8988T (cell line): ENCODE measurements around the gene SMARCD1.
"Not testable (repeated sequence)": the region's sequence is repeated elsewhere in the genome, so short reads cannot be mapped to it uniquely, and the experiment has no call there.

Experiments used
- DNase-seq: peaks from one replicate; pipeline ENCODE4 v3.0.0; 2011

The SMARCD1 gene

DNA sequence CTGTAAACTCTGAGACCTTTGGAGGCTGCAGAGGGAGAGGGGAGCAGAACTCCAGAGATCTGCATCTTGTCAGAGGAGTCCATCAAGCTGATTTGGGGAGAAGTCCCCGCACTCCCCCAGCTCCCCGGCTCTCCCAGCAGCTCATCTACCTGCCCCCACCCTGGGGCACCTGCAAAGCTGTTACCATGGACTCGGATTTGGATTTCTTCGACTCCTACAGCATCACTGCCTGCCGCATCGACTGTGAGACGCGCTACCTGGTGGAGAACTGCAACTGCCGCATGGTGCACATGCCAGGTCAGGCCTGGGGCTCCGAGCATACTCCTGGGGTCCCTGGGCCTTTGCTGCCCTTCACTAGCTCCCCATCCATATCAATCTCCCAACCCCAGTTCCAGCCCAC lies 6.9 kb upstream of the SMARCD1 start:
- DNase-seq, result no peak

DNA sequence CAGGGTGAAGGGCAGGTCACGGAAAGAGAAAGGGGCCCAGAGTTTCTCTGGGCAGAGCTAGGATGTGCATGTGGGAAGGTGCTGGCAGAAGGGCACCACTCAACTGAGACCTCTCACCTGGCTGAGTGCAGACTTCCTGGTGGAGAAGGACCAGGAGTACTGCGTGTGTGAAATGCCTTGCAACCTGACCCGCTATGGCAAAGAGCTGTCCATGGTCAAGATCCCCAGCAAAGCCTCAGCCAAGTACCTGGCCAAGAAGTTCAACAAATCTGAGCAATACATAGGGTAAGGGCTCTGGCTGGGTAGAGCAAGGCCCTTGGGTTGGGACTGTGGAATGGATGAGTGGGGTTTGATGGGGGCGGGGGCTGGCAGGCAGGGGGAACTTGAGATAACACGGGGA lies 5.4 kb upstream of the SMARCD1 start:
- DNase-seq, result no peak

DNA sequence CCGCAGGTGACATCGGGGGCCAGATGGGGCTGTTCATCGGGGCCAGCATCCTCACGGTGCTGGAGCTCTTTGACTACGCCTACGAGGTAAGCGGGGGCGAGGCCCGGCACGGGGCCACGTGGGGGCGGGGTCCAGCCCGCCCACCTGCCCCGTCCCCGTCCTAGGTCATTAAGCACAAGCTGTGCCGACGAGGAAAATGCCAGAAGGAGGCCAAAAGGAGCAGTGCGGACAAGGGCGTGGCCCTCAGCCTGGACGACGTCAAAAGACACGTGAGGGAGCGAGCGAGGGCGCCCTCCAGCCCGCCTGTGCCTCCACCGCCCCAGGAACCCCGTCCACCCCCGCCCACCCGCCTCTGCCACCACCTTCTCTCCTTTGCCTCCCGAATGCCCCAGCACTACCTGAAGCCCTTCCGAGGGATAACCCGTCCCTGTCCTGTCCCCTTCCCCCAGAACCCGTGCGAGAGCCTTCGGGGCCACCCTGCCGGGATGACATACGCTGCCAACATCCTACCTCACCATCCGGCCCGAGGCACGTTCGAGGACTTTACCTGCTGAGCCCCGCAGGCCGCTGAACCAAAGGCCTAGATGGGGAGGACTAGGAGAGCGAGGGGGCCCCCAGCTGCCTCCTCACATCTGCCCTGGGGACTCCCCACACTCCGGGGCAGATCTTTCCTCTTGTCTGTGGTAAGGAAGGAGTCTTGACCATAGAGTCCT lies 3.9 kb upstream of the SMARCD1 start:
- no peak for DNase-seq

DNA sequence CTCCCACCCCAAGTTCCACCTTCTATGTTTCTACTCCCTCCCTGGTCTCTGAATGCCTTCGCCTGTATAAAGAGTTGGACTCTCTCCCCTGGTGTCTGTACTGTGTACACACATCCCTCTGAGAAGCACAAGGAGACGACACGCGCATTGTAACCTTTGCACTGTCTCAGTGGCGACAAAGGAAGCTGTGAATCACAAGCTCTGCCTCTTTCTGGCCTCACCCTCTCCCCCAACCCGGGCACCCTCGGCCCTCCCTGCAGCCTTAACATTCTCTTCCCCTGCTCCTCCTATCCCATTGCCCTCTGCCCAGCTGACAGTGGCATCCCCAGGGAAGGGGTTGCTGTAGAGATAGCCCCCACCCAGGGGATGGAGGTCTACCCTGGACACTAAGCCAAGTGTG lies 2.5 kb upstream of the SMARCD1 start:
- DNase-seq, result no peak

DNA sequence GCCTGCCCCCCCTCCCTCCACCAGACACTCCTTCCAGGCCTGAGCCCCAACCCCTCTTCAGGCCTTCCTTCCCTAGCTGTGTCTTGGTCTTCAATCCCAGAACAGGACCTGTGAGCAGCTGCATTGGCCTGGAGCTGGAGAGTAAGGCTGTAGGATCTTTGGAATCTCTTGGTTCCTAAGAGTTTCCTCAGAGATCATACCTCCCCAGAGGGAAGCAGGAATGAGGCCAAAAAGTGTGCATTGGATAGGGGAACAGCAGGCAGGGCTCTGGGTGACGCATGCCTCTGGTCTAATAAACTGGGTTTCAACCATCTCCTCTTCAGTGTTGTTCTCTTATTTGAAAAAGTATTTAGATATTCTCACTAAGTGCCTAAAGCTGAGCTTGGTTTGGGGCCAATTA lies 1.8 kb upstream of the SMARCD1 start:
- no peak for DNase-seq

DNA sequence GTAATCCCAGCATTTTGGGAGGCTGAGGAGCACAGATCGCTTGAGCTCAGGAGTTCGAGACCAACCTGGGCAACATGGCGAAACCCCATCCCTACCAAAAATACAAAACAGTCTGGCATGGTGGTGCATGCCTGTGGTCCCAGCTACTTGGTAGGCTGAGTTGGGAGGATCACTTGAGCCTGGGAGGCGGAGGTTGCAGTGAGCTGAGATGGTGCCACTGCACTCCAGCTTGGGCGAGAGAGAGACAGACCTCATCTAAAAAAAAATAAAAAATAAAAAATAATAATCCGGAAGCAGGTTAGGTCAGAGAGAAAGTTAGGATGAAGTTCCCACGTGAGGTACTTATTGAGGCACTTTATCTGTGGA lies 750 bp upstream of the SMARCD1 start:
- not testable (repeated sequence) for DNase-seq

DNA sequence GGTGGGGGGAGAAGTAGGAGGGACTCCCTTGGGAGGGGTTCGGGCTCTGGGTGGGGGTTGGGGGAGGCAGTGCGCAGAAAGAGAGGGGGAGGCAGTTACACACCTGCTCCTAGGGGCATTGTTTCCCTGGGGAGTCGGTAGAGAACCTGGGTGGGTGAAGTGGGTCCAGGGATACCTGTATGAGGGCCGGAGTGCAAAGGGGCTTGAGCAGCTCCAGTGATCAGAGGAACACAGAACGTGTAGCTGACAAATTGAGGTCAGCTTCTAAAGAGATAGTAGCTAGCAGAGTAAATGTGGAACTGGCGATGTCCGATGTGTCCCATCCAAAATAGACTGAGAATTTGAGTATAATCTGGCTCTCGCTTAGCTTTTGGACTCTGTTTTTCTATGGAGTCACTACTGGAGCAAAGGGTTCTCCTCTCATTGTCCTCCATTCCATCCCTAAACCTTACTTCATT lies 502 bp downstream of the SMARCD1 start:
- DNase-seq, result no peak

DNA sequence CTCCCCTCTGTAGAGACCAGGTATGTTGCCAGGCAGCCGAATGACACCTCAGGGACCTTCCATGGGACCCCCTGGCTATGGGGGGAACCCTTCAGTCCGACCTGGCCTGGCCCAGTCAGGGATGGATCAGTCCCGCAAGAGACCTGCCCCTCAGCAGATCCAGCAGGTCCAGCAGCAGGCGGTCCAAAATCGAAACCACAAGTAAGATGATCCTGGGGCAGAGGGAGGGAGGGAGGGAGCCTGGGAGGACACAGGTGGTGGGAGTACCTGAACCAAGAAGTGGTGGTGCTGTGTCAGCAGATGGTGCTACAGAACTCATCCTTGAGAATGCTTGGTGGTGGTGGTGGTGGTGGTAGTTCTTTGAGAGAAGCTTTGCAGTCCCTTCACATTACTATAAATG lies 1.0 kb downstream of the SMARCD1 start:
- DNase-seq, result no peak

DNA sequence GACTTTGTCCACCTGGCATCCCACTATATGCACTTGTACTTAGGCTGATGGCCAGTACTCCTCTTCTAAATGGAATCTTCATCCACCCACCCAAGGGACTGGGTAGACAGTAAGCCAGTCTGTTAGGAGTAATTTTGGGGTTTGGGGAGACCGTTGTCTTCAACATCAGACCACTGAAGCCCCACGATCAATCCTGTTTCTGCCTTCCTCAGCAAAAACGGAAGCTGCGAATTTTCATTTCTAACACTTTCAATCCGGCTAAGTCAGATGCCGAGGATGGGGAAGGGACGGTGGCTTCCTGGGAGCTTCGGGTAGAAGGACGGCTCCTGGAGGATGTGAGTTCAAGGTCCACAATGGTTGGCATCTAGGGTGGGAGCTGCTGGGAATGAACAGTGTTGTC lies 2.0 kb downstream of the SMARCD1 start:
- no peak for DNase-seq

DNA sequence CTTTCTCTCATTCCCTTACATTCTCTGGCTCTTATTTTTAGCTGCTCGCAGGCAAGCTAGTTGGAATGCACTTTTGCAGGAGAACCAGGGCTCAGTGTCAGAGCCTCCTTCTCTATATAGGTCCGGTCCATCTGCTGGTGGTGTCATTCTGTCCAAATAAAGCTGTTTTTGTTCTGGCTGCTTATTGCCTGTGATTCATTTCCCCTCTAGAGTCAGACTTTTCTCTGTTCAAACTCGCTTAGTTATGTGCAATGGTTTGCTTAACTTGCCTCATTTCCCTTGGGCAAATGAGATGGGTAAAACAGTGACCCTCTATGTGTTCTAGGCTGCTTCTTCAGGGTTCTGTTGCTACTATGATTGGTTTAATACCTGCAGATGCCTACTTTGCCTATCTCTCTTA lies 2.9 kb downstream of the SMARCD1 start:
- no peak for DNase-seq

DNA sequence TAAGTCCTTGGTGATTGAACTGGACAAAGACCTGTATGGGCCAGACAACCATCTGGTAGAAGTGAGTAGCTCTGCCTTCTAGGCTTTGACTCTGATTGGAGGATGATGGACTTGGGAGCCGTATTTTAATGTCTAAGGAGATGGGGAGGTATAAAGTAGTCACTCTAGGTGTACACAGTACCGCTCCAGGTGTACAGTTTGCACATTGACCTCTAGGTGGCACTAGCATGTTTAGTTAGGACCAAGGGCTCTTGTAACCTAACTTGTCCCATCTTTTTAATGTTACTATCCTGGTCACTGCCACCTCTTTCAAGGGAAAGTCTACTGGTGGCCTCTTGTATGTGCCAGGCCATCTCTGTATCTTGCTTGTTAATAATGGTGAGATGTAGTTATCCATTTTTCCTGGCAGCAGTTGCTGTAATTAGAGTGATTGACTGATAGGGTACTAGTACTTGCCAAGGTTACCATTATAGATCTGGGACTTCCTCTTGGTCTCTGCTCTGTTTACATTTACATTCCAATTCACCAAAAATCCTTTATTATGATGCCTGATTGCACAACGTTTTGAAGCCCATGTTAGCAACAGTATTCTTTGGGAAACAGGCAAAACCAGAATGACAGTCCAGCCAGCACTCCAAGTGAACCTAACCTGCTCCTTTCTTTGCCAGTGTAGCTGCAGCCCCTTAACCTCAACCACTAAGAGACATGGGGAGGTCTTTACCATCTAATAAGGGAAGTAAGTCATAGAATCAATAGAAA lies 3.6 kb downstream of the SMARCD1 start:
- no peak for DNase-seq

DNA sequence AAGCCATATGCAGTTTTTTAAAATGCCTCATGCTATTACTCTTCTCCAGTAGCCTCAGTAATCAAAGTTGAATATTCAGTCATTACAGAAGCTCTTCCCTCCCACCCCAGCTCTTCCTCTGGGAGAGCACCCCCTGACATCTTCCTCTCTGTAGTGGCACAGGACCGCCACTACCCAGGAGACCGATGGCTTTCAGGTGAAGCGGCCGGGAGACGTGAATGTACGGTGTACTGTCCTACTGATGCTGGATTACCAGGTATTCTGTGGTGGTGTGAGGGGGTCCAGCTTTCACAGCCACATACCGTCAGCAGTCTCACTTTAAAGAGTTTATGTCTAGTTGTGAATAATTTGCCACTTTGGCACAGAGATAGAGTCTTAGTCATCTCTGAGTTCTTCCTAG lies 4.6 kb downstream of the SMARCD1 start:
- DNase-seq, result no peak

DNA sequence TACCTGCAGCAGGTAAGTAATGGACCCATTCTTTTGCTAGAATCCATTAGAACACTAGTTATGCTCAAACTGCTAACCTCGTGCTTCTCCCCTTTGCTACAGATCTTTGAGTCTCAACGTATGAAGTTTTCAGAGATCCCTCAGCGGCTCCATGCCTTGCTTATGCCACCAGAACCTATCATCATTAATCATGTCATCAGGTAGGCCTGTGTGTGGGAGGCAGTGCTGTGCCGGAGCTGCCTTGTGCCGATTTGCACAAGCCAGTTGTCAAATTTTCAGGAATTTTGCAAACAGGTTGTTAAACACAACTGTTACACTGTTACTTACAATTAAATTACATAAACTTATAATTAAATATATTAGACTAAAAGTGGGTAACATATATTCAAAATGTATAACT lies 5.2 kb downstream of the SMARCD1 start:
- DNase-seq, result no peak

DNA sequence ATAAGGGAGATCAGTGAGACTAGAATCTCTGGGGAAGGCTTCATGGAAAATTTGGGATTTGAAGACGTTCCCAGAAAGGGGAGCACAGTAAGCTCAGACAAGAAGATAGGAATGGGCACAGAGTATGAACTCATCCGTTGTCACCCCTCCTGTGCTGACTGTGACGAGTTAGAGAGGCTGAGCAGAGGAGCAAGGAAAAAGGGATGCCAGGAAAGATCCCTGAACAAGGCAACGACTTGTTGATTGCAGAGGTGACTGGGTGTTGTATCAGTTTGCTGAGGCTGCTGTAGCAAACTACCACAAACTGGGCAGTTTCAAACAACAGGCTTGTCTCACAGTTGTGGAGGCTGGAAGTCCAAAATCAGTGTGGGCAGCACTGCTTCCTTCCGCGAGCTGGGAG lies 12.8 kb downstream of the SMARCD1 start:
- DNase-seq, result no peak

DNA sequence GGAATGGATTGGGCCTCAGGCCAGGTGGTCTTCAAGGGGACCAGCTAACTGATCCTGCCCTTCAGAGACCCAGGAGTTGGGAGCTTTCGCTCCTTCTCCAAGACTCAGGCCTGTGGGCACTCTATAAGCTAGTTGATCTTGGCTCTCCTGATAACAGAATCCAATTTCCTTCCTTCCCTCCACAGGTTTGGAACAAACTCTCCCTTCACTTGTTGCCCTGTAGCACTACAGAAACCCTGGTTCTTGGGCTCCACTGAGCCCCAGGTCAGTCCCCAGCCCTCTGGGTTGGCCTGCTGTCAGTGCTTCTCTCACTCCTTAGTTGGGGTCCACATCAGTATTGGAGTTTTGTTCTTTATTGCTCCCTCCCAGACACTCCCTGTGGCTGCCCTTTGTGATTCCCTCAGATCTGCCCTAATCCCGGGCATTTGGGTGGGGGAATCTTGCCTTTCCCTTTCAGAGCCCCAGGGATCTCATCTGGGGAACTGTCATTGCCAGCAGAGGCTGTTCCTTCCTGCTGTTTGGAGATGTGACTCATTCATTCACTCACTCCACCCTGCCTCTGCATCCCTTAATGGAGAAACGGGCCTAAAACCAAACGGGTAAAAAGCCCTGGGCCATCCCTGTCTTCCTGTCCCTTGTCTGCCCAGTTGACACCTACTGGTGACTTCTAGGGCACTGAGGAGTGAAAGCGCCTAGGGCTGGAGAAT lies 14.3 kb downstream of the SMARCD1 start:
- no peak for DNase-seq

DNA sequence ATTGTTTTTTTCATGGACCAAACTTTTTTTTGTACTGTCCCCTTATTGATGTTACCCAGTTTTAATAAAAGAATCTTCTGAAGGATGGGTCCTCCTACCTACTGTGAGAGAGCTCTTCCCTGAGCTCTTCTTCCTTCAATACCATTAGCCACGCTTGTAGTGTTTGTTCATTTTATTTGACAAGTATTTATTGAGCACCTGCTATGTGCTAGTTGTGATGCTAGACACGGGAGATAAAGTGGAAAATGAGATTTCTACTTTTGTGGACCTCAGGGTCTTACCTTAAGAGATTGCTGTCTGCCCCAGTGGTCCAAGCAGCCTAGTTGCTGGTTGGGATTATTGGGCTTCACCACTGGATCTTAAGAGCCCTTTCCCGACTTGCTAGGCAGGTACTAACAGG lies 15.4 kb downstream of the SMARCD1 start:
- no peak for DNase-seq

DNA sequence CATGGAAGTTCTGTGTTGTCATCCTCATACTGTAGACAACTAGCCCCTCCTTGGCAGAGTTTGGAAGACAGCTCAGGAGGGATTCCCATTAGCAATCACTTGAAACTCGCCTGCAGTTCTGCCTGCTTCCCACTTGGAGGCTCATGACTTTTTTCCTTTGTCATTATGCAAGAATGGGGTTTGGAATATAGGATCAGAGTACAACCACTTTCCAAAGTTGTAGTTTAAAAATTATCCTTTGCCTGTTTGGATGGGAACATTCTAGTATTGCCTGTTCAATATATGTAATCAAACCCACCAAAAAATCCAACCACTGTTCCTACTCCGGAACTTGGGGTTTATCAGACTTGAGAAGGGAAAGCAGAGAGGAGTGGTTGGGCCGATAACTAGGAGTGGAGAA lies 16.5 kb downstream of the SMARCD1 start:
- DNase-seq, result no peak

DNA sequence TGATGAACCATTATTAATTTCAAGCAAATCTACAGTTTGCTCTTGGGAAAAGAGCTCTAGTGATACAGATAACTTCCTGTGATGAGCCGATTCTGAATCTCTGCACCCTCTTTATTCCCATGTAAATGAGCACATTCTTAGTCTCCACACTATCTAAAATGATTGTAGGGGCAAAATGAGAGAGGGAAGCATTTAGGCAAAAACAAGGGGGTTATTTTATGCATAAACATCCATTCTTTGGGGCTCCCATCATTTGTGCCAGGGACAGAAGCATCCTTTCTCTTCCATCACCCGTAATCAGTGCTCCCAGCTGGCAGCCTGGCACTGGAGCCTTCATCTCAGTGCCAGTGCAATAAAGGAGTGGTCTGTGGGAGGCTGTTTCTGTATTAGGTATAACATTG lies 17.0 kb downstream of the SMARCD1 start:
- no peak for DNase-seq

DNA sequence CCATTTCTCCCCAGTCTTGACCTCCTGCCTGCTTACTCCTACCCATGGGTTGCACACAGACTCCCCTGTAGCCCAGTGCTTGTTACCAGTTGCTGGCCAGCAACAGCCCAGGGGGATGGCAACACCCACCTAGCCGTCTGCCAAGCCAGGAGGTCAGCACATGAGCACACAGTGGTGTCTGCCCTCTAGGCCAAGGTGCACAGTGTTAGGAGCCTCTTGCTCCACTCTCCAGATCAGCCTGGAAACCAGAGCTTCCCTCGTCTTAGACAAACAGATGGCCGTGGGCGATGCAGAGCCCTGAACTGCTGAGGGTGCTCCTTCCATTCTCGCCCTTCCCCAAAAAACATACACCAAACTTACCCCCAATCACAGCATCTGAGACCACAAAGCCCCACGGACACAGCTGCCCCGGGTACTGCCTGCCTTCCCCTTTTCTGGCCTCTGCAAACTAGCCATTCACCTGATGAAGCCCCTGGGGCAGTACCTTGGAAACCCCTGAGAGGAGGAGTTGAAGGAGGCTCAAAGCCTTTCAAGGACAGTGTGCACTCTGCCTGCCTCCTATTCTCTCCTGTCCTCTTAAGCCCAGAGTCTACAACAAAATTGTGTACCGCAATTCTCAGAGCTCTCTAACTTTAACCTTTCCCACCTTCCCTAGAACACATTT lies 17.6 kb downstream of the SMARCD1 start:
- no peak for DNase-seq

DNA sequence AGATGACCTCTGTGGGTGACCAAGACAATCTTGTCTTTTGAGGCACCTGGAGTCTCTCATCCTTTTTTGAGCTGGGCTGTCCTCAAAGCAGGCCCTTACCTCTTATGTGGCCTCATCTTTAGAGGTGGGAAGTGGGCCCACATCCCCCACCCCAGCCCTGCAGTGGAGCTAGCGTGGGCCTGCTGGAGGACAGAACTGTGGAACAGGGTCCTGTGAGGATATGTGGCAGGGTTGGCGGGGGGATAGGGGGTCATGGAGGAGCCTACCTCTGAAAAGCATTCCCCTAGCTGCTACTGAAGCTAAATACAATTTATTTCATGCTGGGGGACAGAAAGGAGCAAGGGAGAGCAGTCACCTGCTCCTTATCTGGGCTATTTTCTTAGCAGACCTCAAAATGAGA lies 18.2 kb downstream of the SMARCD1 start:
- no peak for DNase-seq

DNA sequence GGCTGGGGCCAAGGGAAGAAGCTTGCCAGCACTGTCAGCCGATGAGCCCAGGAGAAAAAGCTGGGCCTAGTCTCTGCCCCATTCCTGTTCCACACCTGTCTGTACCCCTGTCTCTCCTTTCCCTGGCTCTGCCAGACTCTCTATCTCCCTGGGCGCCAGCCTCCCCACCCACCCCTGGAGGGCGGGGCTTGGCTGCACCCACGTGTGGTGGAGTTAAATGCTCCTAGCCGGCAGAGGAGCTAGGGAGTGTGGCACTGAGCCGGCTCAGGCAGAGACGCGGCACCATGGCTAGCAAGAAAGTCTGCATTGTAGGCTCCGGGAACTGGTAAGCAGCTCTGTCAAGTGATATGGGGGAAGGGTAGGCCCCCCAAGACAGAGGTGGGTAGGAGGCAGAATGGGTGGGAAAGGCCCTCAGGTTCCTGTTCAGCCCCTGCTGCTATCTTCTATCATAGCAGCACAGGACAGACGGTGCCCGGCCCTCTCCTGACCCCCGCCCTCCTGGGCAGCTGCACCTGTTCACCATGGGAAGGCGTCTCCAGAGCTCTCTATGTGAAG lies 18.7 kb downstream of the SMARCD1 start, which contains the start of gene GPD1:
Gene GPD1 (plus strand): TSS at position 242 of the 555 bp plus-strand sequence. CDS start 43 bp downstream, at position 285.
- no peak for DNase-seq

DNA sequence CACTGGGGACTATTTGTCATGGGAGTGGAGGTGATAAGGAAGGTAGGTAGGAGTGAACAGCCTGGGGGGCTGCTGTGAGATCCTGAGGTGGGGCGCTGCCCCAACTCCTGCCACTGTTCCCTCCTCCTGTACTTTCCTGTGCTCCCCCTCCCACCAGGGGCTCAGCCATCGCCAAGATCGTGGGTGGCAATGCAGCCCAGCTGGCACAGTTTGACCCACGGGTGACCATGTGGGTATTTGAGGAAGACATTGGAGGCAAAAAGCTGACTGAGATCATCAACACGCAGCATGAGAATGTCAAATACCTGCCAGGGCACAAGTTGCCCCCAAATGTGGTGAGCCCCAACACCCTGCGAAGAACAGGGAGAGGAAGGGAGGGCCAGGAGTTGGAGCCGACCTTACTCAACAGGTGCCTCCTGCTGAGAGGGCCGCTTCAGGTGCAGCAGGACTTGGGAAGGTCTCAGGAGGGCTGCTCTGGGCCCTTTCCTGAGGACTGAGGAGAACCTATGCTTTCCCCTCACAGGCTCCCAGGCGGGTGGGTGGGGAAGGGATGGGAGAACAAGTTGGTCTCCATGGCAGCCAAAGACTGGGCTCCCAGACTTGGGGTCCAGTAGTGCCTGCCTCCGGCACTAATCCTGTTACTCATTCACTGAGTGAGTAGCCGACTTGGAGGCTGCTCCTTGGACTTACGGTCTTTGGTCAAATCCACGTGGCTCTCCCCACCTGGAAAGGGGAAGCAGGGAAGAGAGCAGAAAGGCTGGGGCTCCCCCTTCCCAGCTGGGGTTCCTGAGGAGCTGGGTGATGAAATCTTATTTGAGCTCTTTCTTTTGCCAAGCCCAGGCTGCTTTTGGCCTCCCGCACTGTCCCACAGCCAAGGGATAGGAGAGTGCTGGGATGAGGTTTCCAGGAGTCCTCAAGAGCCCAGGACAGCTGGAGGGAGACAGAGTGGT lies 19.6 kb downstream of the SMARCD1 start:
- DNase-seq, result no peak
